Measurements from ENCODE around the gene SNRNP27.

GRCh38 chr2:69948963-69949645 is 55.3 kb downstream of the SNRNP27 start:
- TF ChIP-seq, protein P1, sequence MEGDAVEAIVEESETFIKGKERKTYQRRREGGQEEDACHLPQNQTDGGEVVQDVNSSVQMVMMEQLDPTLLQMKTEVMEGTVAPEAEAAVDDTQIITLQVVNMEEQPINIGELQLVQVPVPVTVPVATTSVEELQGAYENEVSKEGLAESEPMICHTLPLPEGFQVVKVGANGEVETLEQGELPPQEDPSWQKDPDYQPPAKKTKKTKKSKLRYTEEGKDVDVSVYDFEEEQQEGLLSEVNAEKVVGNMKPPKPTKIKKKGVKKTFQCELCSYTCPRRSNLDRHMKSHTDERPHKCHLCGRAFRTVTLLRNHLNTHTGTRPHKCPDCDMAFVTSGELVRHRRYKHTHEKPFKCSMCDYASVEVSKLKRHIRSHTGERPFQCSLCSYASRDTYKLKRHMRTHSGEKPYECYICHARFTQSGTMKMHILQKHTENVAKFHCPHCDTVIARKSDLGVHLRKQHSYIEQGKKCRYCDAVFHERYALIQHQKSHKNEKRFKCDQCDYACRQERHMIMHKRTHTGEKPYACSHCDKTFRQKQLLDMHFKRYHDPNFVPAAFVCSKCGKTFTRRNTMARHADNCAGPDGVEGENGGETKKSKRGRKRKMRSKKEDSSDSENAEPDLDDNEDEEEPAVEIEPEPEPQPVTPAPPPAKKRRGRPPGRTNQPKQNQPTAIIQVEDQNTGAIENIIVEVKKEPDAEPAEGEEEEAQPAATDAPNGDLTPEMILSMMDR (IDR thresholded peaks at IDR 0.05): no peak
- TF ChIP-seq POLR2A (IDR thresholded peaks at IDR 0.05): no peak
